Glutamatergic neuron (in vitro differentiated cells): ENCODE results near the gene AUTS2. TPM values are rescaled to one million over a fixed set of nuclear protein-coding genes. Genes with fewer than 3 reads are reported as not detected.

Experiments
- DNase-seq: peaks from one replicate; pipeline ENCODE4 v3.0.0; 2022
- H3K27ac Mint-ChIP-seq: one replicate; pipeline ENCODE4 v1.8.0; 2020; ENCODE audit warnings: mild to moderate bottlenecking, mixed read lengths, inconsistent platforms; ENCODE audit not compliant: unreplicated experiment
- H3K27me3 Mint-ChIP-seq: one replicate; pipeline ENCODE4 v1.8.0; 2020; ENCODE audit warnings: mild to moderate bottlenecking, moderate library complexity, mixed read lengths, inconsistent platforms; ENCODE audit not compliant: unreplicated experiment
- H3K36me3 Mint-ChIP-seq: one replicate; pipeline ENCODE4 v1.8.0; 2020; ENCODE audit warnings: mild to moderate bottlenecking, mixed read lengths, inconsistent platforms; ENCODE audit not compliant: unreplicated experiment
- H3K4me1 Mint-ChIP-seq: one replicate; pipeline ENCODE4 v1.8.0; 2020; ENCODE audit warnings: mild to moderate bottlenecking, low read depth, mixed read lengths, inconsistent platforms; ENCODE audit not compliant: unreplicated experiment
- H3K4me3 Mint-ChIP-seq: one replicate; pipeline ENCODE4 v1.8.0; 2020; ENCODE audit warnings: mild to moderate bottlenecking, mixed read lengths, inconsistent platforms; ENCODE audit not compliant: unreplicated experiment
- H3K9me3 Mint-ChIP-seq: one replicate; pipeline ENCODE4 v1.8.0; 2020; ENCODE audit warnings: mild to moderate bottlenecking, moderate library complexity, mixed read lengths, inconsistent platforms; ENCODE audit not compliant: unreplicated experiment
- CTCF ChIP-seq: fragments of 200-600 bp; sonication (generic); IDR thresholded peaks from one replicate; pipeline ENCODE4 v1.5.0; 2021; ENCODE audit not compliant: partially characterized antibody, unreplicated experiment
- total RNA-seq: library from RNA; stranded (reverse); fragmentation: NEBNext Ultra II Directional; extraction: Animal tissue kit (Norgen Biotek cat#: 25700); gene quantifications from one replicate; pipeline ENCODE4 v1.2.1, GENCODE V29; 2021; ENCODE audit not compliant: unreplicated experiment

Gene AUTS2
- total RNA-seq, 1 donor from 2014 or later: 300 TPM

GRCh38 chr7:70082099-70082611 lies 483.9 kb downstream of the AUTS2 start:
- Mint-ChIP-seq H3K27ac (no peak overlapping the region), H3K36me3 (no peaks in the 10 kb centered on the region), H3K4me1 (peaks cover 13% of the 10 kb centered on the region), H3K9me3 (peaks cover 8% of the 10 kb centered on the region), H3K27me3 (peaks cover 2% of the 10 kb centered on the region), H3K4me3 (no peak overlapping the region)
- DNase-seq: no peak
- TF ChIP-seq CTCF: no peak

GRCh38 chr7:70091362-70091761 lies 493.1 kb downstream of the AUTS2 start:
- no peak for TF ChIP-seq CTCF
- no peak for DNase-seq
- Mint-ChIP-seq H3K9me3 (no peaks in the 10 kb centered on the region), H3K4me3 (no peak overlapping the region), H3K27me3 (no peaks in the 10 kb centered on the region), H3K36me3 (peaks cover 4% of the 10 kb centered on the region), H3K27ac (no peak overlapping the region), H3K4me1 (peaks cover 28% of the 10 kb centered on the region)

- TF ChIP-seq CTCF: no peak
- H3K36me3 Mint-ChIP-seq: peaks cover 2% of the 10 kb centered on the region
- no peaks in the 10 kb centered on the region for H3K27me3 Mint-ChIP-seq
- H3K4me1 Mint-ChIP-seq: peaks cover 32% of the 10 kb centered on the region
- peak; percentile 24 for DNase-seq
- H3K27ac Mint-ChIP-seq: peak overlapping the region; percentile 6
- H3K9me3 Mint-ChIP-seq: no peaks in the 10 kb centered on the region
- H3K4me3 Mint-ChIP-seq: peak overlapping the region; percentile 45
Measured at GRCh38 chr7:70092314-70093204, 494.3 kb downstream of the AUTS2 start.

GRCh38 chr7:70093205-70093904 lies 495.1 kb downstream of the AUTS2 start:
- H3K27ac Mint-ChIP-seq: peak overlapping the region; percentile 6
- H3K9me3 Mint-ChIP-seq: no peaks in the 10 kb centered on the region
- H3K4me3 Mint-ChIP-seq: peak overlapping the region; percentile 45
- peaks cover 40% of the 10 kb centered on the region for H3K4me1 Mint-ChIP-seq
- TF ChIP-seq CTCF: no peak
- no peak for DNase-seq
- H3K27me3 Mint-ChIP-seq: no peaks in the 10 kb centered on the region
- H3K36me3 Mint-ChIP-seq: no peaks in the 10 kb centered on the region
